ENCODE measurements around the gene PDE9A. TPM values are rescaled to one million over a fixed set of nuclear protein-coding genes. Genes with fewer than 3 reads are reported as not detected.
"Not testable (repeated sequence)": the region's sequence is repeated elsewhere in the genome, so short reads cannot be mapped to it uniquely, and the experiment has no call there.

The PDE9A gene
- total RNA-seq, 1 donor = 9.5 TPM

DNA sequence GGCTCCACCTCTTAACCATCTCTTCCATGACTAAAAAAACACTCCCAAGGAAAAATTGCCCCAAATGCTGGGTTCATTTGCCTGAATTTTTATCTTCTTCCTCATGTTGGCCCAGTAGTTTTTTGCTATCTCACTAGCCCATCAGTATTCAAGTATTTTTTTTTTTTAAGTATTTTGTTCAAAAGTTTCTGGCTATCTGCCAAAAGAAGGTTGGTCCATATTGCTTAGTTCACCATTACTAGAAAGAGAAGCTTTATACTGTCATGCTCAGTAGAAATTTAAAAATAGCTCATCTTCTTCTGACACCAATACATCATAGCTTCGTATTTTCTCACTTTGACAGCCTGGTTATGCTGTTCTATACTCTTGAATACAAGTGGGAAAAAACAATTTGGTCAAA, 41.0 kb upstream of the PDE9A start:
- no peak for DNase-seq (ENCODE audit: low read depth)
- H3K4me3 ChIP-seq (ENCODE audit: low read depth, low read length) = no peak overlapping the region
- TF ChIP-seq CTCF (IDR thresholded peaks at IDR 0.05; ENCODE audit: insufficient read depth, low read depth, low read length) = no peak

- no peak overlapping the region for H3K4me3 ChIP-seq (ENCODE audit: low read depth, low read length)
- no peak for TF ChIP-seq CTCF (IDR thresholded peaks at IDR 0.05; ENCODE audit: insufficient read depth, low read depth, low read length)
- DNase-seq (ENCODE audit: low read depth) = no peak
Observed at GRCh38 chr21:42613756-42614155, 39.7 kb upstream of the PDE9A start.

- no peak for TF ChIP-seq CTCF (IDR thresholded peaks at IDR 0.05; ENCODE audit: insufficient read depth, low read depth, low read length)
- no peak overlapping the region for H3K4me3 ChIP-seq (ENCODE audit: low read depth, low read length)
- no peak for DNase-seq (ENCODE audit: low read depth)
Observed at GRCh38 chr21:42614396-42614795, 39.0 kb upstream of the PDE9A start.

- H3K4me3 ChIP-seq (ENCODE audit: low read depth, low read length) = no peak overlapping the region
- no peak for TF ChIP-seq CTCF (IDR thresholded peaks at IDR 0.05; ENCODE audit: insufficient read depth, low read depth, low read length)
- peak; percentile 20 for DNase-seq (ENCODE audit: low read depth)
Observed at GRCh38 chr21:42614811-42615351, 38.5 kb upstream of the PDE9A start.

DNA sequence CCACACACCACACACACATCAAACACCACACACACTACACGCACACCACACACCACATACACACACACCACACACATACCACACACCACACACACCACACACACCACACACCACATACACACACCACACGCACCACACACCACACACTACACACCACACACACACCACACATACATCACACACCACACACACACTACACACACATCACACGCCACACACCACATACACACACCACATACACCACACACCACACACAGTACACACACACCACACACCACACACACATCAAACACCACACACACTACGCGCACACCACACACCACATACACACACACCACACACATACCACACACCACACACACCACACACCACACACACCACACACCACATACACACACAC, 38.0 kb upstream of the PDE9A start:
- DNase-seq (ENCODE audit: low read depth) = not testable (repeated sequence)

GRCh38 chr21:42615924-42616323, 37.5 kb upstream of the PDE9A start:
- DNase-seq (ENCODE audit: low read depth) = no peak
- no peak overlapping the region for H3K4me3 ChIP-seq (ENCODE audit: low read depth, low read length)
- no peak for TF ChIP-seq CTCF (IDR thresholded peaks at IDR 0.05; ENCODE audit: insufficient read depth, low read depth, low read length)

More for the DNA sequence above, 38.0 kb upstream of the PDE9A start:
- not testable (repeated sequence) for H3K4me3 ChIP-seq (ENCODE audit: low read depth, low read length)

- no peak for TF ChIP-seq CTCF (IDR thresholded peaks at IDR 0.05; ENCODE audit: insufficient read depth, low read depth, low read length)
- no peak for DNase-seq (ENCODE audit: low read depth)
- H3K4me3 ChIP-seq (ENCODE audit: low read depth, low read length) = no peak overlapping the region
Observed at GRCh38 chr21:42616446-42616845, 37.0 kb upstream of the PDE9A start.
